Suppressor macrophage (primary cell): ENCODE measurements around the gene FRYL.
"Not testable (repeated sequence)": the region's sequence is repeated elsewhere in the genome, so short reads cannot be mapped to it uniquely, and the experiment has no call there.

ENCODE experiments used
- DNase-seq, 4 experiments: peaks; one replicate each; pipeline ENCODE4 v3.0.0-alpha.2; 2020 to 2022

Gene FRYL

DNA sequence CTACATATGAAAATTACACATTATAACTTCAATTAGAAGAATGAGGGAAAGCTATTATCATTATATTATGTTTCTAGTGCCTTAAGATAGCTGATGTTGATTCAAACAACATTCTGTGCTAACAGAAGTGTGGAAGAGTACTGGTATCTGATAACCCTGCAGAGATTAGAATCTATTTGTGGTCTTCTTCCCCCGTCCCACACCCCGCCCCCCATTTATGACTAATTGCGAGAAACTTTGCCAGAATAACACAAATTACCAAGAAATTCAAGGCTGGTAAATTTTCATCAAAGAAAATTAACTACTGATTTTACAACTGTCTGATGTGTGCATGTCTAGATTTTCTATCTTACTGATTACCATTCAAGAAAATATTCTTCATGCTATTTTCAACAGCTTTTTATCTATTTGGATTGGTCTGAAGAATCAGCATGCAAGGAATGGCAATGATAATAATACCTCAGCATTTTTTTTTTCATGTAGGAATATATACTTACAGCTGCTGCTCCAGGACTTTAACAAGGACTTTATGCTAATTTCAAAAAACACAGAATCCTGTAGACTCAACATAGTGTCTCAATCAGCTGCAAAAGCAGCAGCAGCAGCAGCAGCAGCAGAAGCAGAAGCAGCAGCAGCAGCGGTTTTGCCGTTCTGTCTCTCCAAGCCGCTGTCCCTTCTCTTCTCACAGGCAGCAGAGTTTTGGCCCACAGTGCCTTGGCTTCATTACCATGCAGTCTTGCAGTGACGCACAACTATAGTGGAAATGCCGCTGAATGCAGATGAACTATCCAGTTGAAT, 126.7 kb downstream of the FRYL start:
- DNase-seq, result no peak

DNA sequence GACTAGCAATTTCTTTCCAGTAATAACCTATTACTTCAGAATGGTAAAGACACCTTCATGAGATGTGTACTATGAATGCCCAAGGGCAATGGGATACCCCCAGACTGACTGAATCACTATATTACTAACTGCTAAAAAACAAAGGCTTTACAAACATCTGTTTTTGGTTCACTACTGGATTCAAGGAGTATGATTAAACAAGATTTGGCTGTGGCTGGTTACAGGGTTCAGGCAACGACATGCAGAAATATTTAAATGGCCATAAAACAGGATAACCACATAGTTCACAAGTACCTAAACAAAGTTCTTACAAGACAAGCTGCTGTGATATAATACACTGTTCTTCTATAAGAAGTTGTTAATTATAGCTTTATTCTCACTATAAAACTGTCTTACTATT, 128.2 kb downstream of the FRYL start:
- DNase-seq, result no peak

DNA sequence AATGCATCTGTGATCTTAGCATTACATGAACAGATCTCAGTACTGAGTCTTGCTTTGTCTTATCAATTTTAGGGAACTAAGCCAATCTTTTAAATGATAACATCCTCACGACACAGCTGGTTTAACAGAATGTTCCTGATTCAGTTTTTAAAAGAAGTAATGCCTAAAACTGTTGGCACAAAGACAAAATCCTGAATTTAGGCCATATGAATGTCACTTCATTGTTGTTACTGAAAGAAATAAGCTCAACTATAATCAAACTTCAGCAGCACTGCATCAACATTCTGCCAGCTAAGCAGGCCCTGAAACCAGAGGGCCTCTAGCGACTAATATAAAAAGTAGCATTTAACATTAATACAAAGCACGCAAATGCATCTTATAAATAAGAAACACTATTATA, 130.6 kb downstream of the FRYL start:
- DNase-seq, result no peak

DNA sequence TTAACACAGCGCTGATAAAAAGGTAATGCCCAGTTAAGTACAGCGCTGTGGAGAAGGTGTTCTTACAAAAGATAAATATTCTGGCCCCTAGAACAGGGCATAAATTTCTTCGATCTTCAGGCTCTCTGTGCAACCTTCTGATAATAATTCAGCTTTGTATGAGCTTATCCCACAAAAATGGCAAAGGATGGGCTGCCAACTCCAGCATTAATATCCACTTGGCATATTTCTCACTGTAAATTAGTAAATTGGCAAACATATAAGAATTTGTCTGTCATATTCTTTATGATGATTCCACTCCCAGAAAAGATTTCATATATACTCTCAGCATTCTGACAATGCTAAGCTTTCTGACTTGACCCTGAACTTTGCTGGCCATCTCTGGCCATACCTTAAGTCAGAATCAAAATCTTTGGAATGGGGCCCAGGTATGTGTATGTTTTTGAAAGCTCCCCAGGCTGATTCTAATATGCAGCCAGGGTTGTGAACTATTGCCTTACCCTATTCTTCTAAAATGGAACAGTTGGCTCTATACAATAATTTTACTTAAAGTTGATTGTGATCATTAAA, 134.8 kb downstream of the FRYL start:
- no peak for DNase-seq

DNA sequence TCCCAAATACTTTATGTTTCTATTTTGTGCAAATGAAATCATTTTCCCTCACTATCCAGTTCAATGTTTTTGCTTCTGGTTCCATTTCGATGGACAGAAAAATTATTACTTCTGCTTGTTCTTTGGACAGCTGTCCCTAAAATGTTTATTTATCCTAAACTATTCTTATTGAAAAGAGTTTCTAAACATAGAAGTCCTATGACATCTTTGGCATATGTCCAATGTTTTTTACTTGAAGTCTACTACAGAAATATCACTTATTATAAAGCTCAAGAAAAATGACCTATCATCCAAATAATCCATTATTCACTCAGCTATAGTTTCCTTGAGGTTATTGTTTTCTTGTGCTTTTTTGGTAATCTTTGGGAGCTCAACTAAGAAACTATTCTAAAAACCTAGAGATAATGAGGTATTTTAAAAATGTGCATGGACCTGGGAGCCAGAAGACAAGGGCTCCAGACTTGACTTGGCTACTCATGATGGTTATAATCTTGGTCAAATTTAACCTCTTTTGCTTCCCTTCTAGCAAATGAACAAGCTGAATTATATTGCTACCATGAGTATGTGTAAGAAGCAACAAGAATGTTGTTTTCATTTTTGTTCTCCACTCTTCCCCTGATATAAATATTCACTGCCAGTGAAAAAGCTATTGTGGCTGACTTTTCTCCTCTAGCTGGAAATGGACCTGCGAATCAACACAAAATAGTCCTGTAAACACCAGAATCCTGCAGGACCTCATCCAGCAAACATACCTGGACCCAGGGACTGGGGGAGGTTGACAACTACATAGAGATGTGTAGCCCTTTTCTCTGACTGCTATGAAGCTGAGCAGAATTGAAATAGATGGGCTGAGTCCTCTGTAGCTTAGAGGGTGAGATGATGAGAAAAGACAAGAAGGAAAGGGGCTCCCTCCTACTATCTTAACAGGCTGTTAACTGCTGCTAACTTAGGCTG, 137.4 kb downstream of the FRYL start:
- no peak for DNase-seq

DNA sequence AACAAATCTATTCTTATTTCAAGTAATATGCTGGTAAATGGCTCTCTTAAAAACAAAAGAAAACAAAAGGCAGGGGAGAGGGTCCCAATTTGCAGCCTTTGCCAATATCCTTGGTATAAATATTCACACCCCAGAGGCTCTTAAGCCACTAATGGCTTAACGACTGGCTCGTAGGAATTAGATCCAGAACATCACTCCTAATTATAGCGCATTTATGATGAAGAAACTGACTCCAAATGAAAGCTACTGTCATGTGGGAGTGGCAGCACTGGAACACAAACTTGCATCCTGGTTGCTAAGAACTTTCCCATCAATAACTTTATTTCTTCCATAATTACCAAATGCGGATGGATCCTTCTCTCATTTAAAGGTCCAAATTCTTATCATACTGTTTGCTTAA, 138.7 kb downstream of the FRYL start:
- no peak for DNase-seq

DNA sequence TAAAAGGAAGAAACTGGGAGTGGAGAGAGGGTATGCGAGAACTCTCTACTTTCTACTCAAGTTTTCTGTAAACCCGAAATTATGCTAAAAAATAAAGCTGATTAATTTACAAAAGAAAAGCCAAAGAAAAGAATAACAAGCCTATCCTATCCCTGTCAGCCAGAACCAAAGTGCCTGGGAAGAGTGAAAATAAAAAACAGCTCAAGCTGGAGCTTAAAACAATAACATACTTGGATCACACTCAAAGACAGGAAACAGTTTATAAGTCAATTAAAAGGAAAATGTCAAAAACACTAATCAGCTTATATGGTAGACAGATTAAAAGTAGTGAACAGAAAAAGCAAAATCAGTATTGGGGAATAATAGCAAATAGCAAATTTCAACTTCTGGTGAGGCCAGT, 139.4 kb downstream of the FRYL start:
- no peak for DNase-seq

DNA sequence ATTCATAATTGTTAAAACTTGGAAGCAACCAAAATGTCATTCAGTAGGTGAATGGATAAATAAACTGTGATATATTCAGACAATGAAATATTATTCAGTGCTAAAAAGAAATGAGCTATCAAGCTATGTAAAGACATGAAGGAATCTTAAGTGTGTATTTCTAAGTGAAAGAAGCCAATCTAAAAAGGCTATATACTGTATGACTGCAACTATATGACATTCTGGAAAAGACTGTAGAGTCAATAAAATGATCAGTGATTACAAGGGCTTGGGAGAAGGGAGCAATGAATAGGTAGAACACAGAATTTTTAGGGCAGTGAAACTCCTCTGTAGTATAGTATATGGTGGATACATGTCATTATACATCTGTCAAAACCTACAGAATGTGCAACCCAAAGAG, 139.9 kb downstream of the FRYL start:
- no peak for DNase-seq

DNA sequence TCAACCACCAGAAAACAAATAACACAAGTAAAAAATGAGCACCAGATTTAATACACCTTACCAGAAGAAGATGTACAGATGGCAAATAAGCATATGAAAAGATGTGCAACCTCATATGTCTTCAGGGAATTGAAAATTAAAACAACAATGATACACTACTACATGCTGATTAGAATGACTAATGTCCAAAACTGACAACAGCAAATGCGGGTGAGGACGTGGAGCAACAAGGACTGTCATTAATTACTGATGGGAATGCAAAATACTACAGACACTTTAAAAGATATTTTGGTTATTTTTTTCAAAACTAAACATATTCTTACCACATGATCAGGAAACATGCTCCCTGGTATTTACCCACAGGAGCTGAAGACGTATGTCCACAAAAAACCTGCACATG, 140.3 kb downstream of the FRYL start:
- no peak for DNase-seq

DNA sequence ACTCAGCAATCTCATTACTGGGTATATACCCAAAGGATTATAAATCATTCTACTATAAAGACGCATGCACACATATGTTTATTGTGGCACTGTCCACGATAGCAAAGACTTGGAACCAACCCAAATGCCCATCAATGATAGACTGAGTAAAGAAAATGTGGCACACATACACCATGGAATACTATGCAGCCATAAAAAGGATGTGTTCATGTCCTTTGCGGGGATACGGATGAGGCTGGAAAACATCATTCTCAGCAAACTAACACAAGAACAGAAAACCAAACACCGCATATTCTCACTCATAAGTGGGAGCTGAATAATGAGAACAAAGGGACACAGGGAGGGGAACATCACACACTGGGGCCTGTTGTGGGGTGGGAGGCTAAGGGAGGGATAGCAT, 141.5 kb downstream of the FRYL start:
- not testable (repeated sequence) for DNase-seq

DNA sequence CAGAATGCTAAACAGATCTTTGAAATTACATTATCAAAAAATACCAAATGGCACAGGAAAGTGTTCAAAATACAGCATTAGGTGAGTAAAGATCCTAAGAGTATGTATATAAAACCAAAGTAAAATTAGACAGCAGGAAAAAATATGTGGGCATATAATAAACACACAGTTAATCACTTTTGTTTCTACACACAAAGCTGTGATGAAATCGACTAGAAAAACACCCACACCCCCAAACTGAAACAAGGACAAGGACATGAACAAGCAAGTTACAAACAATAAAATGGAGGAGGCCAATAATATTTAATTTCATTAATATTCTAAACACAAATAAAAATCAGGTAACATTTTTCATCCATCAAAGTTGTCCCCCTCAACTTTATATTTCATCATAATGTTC, 143.2 kb downstream of the FRYL start:
- peak; percentile 6 to 56 (median 35) for DNase-seq

DNA sequence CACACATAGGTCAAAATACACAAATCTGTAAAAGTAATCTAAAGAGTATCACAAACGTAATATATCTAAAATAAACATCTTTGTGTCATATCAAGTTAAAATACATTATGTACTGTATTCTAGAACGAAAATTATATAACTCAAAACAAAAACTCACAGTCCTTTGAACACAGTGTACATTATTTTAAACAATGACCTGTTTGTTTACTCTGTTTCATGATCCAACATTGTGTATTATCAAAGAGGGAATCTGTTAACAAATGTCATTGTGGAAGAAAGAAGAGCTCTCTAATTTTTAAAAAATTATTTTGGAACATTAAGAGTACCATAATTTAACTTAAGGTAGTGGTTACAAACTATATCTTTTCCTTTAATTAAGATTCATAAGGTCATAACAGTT, 144.1 kb downstream of the FRYL start:
- no peak for DNase-seq

DNA sequence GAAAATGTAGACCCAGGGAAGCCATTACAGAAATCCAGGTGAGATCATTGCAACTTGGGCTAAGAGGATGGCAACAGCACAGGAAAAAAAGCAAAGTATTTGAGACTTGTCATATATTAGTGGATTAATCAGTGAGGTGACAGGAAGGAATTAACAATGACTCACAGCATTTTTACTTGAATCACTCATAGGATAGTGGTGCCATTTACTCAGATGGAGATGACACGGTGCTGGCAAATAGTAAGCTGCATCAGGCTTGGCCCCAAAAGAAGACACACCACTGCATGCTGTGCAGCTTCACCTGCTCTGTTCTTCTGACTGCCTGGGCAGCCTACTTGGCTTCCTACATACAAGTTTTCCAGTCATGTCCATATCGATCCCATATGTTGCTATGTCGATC, 144.8 kb downstream of the FRYL start:
- peak in 1 of 4 experiments; percentile 1 for DNase-seq

DNA sequence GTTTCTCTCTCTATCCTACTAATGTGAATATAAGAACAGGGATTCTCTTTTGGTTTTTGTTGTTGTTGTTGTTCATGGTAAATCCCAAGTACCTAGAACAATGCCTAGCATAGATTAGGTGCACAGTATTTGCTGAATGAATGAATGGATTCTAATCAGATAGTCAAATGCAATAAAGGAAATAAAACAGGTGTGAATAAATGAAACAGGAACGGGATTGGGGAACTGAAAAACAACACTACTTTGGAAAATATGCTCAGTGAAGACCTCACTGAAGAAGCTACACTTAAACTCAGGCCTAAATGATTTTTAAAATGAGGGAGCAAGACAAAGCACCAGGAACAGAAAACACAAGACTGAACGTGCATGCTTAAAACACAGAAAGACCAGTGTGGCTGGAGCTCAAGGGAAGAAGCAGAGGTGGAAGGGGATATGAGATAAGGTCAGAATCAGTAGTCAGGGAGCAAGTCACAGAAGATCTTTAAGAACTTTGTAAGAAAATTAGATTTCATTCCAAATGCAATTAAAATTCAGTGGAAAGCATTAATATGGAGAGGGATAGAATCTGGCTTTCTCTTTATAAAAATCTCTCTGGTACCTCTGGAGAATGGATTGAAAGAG, 145.3 kb downstream of the FRYL start:
- no peak for DNase-seq

DNA sequence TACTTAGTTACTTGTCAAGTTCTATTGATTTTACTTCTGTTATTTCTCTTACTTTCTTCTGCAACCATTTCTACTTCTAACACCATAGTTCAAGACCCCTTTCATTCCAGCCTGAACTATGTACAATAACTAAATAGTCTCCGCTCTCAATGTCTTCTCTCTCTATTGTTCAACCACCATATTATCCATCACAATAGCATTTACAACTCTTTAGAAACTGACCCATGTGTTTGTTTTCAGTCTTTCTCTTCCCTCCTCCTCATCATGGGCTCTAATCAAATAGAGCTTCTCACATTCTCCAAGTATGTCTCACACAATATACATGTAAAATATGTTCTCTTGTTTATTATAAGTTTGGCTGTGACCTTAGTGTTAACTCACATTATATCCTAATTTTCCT, 146.4 kb downstream of the FRYL start:
- no peak for DNase-seq

DNA sequence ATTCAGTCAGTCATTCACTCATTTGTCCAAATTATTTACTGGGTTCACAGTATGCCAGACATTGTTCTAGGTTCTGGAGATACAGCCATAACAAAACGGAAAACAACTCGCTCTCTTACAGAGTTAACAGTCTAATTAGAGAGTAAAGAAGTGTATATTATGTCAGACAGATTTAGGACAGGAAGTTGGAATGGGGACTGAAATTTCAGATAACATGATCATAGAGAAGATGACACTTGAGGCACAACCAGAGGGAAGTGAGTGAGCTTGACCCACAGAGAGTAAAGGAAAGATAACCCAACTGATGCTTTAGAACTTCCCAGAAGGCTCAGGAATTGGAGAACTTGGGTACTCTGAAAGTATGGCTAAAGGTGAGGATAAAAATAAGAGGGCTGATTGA, 150.6 kb downstream of the FRYL start:
- DNase-seq, result peak in 1 of 4 experiments; percentile 7

DNA sequence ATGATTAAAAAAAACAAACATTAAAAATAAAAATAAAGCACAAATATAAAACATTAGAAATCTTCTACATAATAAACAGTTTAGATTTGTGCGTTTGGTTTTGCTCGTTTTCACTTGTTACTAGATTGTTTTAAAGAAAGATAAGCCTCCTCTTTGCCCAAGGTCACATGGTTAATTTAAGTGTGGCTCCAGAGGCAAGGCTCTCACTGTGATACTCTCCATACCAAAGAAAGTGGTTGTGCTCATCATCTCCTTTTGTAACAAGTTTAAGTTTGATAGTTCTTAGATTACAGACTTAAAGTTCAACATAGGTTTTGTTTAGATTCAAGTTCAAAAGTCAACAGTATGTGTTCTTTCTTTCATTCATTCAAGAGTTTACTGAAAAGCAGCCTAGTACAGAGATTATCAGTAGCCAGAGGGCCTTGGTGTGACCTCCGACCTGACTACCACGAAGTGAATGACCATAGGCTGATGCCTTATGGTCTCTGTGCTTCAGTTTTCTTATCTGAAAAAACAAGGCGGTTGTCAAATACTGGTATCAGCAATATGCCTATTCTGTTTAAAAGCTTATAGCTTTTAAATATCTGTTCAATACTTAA, 156.8 kb downstream of the FRYL start:
- no peak for DNase-seq

DNA sequence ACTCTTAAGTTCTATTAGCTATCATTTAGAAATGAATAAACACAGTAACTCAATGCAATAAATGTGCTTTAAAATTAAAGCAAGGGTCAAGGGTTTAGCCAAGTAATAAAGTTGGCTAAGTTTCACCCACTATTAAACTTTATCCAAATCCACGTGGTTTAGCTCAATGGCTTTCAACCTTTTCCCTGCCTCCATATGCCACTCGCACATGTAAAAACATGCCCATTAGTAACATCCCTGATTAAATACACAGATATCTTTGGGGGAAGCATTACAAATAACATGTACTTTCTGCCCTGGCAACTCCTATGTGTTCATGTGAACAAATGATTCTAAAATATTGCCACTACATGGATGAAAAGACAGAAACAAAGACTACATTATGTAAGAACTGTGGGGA, 159.2 kb downstream of the FRYL start:
- DNase-seq, result no peak

DNA sequence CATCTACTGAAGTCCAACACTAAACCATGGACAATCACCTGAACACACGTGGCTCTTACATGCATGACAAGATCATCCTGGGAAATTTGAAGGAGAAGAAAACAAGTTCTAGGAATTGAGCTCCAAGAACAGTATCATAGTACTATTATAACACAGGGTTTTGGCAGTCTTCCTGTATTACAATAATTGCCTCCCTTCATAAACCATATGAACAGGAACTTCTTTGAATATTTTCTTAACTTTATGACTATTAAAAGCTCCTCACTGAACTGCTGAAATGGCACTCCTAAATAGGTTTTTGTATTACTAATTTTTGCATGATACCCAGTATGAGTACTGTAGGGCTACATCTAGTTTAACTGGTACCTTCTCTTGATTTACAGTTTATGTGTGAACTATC, 160.0 kb downstream of the FRYL start:
- DNase-seq, result no peak

DNA sequence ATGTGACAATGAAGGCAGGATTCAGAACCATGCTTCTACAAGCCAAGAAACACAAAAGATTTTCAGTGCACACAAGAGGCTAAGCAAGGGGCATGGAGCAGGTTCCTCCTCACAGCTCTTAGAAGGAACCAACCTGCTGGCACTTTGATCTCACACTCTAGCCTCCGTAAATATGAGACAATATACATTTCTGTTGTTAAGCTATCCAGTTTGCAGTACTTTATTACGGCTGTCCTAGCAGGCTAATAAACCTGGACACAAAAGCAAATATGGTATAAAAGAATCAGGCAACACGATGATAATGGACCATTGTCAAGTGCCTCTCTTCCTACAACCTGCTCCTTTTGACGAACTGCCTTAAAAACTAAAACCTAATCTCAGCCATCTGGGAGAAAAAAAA, 175.6 kb downstream of the FRYL start:
- no peak for DNase-seq

DNA sequence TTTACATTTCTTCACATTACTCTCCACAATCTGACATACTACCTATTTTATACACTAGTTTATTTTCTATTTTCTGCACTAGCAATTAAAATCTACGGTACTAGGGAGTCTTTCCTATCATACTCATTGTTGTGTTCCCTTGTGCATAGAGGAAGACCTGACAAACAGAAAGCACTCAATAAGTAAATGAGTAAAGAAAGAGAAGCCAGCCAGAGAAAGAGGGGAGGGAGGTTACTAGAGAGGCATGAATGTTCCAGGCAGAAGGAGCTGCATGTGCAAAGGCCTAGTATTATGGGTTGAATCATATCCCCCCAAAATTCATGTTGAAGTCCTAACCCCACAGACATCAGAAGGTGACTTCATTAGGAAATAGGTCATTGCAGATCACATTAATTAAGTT, 176.0 kb downstream of the FRYL start:
- no peak for DNase-seq

DNA sequence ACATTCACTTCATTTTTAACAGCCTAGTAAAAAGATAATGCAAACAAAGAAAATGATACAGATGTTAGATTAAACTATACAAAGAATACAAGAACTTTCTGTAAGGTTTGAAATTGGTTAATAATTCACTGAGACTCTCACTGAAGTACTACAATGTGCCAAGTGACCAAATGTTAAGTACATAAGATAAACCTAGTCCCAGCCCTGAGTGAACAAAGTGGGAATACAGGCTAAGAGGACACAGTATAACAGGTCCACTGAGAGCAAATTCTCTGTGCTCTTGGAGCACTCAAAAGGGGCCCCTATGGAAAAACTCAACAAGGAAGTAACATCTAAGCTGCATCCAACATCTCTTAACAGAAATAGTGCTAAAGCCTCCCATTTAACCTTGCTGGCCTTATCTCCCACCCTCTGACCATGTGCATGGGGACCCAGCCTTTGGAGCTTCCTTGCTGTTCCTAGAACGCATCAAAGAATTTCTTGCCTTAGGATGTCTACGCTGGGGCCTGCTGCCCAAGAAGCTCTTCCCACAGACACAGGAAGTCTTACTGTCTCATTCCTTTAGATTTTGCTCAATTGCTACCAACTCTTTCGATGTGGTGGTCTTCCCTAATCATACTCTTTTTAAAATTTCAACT, 176.6 kb downstream of the FRYL start:
- no peak for DNase-seq
